PC-9 (cell line): ENCODE results near the gene SFI1.

ENCODE experiments used
- EZH2 ChIP-seq: fragments of 200-600 bp; sonication (generic); IDR thresholded peaks from 2 replicates; pipeline ENCODE4 v1.8.0; 2017; ENCODE audit warnings: antibody characterized with exemption, low read depth
- TF ChIP-seq, protein P1 (sequence below): fragments of 200-600 bp; sonication (generic); conservative IDR thresholded peaks from 2 replicates; pipeline ENCODE4 v1.6.1; 2017; ENCODE audit warnings: mixed run types, antibody characterized with exemption, mild to moderate bottlenecking, moderate library complexity

- TF ChIP-seq, protein P1, sequence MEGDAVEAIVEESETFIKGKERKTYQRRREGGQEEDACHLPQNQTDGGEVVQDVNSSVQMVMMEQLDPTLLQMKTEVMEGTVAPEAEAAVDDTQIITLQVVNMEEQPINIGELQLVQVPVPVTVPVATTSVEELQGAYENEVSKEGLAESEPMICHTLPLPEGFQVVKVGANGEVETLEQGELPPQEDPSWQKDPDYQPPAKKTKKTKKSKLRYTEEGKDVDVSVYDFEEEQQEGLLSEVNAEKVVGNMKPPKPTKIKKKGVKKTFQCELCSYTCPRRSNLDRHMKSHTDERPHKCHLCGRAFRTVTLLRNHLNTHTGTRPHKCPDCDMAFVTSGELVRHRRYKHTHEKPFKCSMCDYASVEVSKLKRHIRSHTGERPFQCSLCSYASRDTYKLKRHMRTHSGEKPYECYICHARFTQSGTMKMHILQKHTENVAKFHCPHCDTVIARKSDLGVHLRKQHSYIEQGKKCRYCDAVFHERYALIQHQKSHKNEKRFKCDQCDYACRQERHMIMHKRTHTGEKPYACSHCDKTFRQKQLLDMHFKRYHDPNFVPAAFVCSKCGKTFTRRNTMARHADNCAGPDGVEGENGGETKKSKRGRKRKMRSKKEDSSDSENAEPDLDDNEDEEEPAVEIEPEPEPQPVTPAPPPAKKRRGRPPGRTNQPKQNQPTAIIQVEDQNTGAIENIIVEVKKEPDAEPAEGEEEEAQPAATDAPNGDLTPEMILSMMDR = no peak
- no peak for TF ChIP-seq EZH2
These were observed 119.1 kb downstream of the SFI1 start for GRCh38 chr22:31615491-31615860.
